Cardiac fibroblast (primary cell): ENCODE data around the gene SMIM10.
"Not testable (repeated sequence)": the region's sequence is repeated elsewhere in the genome, so short reads cannot be mapped to it uniquely, and the experiment has no call there.

Experiments used
- DNase-seq, 2 donors: peaks; one replicate each; pipeline versions ENCODE4 v3.0.0 to v3.0.0-alpha.2; 2010; ENCODE audit warnings: low read depth in 2 of 2
- H3K4me3 ChIP-seq, 2 donors: replicated peaks in 1 of 2; 1 replicate in 1 of 2; 2 replicates in 1 of 2; pipeline ENCODE4 v1.5.1; 2011; ENCODE audit warnings: low read depth in 2 of 2, low read length in 2 of 2, mild to moderate bottlenecking in 2 of 2, moderate library complexity in 1 of 2
- TF ChIP-seq, protein P1 (sequence below): IDR thresholded peaks from one replicate; pipeline ENCODE4 v1.5.1; 2011; ENCODE audit warnings: low read depth, mild to moderate bottlenecking, low read length, inconsistent platforms

Gene SMIM10

DNA sequence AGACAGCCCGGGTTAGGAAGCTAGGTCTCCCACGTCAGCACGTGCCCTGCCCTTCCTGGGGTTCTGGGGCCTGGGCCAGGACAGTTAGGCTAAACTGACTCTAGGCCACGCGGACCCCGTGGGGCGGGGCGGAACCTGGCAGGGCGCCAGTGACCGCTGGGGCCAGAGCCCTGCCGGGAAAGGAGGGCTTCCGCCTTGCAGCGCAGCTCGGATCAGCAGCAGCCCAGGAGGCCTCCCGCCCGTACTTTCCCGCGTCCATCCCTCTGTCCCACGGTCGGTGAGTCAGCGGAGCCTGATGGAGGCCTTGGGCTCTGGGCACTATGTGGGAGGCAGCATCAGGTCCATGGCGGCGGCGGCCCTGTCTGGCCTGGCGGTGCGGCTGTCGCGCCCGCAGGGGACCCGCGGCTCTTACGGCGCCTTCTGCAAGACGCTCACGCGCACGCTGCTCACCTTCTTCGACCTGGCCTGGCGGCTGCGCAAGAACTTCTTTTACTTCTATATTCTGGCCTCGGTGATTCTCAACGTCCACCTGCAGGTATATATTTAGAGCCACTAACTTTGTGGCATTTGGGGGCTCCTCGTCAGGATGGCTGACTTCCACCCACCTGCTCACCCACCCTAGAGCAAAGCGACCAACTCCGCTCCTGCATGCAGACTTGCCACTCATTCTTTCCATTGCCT, at the start of gene SMIM10:
Gene SMIM10 (plus strand): TSS at position 191 of the 681 bp plus-strand sequence. CDS start 105 bp downstream, at position 296.
- DNase-seq = peak; percentile 81 to 86
- TF ChIP-seq, protein P1, sequence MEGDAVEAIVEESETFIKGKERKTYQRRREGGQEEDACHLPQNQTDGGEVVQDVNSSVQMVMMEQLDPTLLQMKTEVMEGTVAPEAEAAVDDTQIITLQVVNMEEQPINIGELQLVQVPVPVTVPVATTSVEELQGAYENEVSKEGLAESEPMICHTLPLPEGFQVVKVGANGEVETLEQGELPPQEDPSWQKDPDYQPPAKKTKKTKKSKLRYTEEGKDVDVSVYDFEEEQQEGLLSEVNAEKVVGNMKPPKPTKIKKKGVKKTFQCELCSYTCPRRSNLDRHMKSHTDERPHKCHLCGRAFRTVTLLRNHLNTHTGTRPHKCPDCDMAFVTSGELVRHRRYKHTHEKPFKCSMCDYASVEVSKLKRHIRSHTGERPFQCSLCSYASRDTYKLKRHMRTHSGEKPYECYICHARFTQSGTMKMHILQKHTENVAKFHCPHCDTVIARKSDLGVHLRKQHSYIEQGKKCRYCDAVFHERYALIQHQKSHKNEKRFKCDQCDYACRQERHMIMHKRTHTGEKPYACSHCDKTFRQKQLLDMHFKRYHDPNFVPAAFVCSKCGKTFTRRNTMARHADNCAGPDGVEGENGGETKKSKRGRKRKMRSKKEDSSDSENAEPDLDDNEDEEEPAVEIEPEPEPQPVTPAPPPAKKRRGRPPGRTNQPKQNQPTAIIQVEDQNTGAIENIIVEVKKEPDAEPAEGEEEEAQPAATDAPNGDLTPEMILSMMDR = no peak
- H3K4me3 ChIP-seq = peak within 1 kb of the TSS; percentile 34 to 52

DNA sequence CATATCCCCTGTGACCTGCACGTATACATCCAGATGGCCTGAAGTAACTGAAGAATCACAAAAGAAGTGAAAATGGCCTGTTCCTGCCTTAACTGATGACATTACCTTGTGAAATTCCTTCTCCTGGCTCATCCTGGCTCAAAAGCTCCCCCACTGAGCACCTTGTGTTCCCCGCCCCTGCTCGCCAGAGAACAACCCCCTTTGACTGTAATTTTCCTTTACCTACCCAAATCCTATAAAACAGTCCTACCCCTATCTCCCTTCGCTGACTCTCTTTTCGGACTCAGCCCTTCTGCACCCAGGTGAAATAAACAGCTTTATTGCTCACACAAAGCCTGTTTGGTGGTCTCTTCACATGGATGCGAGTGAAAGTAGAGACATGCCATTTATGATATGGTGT, 44.4 kb upstream of the SMIM10 start:
- not testable (repeated sequence) for DNase-seq, H3K4me3 ChIP-seq

DNA sequence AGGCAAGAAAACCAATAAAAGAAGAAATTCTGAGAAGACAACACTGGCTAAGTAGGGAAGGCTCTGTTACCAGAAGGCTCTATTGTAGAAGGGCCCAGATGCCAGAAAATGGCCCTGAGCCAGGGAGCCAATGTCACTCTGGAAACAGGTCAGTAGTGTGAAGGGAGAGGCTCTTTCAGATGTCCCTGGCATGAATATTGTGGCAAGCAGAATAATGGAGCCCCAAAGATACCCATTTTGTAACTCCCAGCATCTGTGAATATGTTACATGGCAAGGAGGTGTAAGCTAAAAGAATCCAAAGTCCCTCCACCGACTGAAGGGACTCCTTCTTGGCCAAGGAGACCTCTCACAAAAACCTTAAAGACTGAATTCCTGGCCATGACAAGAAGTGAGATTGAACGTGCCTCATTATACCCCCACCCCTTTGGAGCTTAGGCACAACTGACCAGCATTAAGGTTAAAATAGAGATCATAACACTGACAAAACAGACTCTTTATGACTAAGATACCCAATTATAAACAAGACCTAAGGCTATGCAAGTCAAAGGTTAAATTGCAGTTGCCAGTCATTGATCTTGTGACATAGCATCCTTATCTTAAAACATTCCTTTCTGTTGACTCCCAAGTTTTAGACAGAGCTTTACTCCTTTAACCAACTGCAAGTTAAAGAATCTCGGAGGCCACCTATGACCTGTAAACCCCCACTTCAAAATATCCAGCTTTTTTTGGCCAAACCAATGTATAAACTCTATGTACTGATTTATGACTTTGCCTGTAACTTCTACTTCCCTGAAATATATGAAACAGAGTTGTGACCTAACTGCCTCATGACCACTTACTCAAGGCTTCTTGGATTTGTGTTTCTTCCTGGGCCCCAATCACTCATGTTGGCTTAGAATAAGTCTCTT, 42.2 kb upstream of the SMIM10 start:
- DNase-seq = peak; percentile 66 to 83
- H3K4me3 ChIP-seq = no peak overlapping the region
- TF ChIP-seq, protein P1 = no peak

DNA sequence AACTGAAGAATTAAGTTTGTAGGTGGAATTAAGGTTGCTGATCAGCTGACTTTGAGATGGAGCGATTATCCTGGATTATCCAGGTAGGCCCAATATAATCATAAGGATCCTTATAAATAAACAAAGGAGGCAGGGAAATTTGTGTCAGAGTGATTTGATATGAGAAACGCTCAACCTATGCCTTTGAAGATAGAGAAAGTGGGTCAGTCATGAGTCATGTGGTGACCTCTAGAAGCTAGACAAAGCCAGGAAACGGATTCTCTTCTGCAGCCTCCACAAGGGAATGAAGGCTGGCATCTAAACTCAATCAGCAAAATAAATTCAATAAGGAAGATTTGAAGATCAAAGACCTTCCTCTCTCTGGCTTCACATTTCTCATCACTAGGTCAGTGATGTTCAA, 41.5 kb upstream of the SMIM10 start:
- no peak overlapping the region for H3K4me3 ChIP-seq
- TF ChIP-seq, protein P1 = no peak
- DNase-seq = peak; percentile 28 to 40

DNA sequence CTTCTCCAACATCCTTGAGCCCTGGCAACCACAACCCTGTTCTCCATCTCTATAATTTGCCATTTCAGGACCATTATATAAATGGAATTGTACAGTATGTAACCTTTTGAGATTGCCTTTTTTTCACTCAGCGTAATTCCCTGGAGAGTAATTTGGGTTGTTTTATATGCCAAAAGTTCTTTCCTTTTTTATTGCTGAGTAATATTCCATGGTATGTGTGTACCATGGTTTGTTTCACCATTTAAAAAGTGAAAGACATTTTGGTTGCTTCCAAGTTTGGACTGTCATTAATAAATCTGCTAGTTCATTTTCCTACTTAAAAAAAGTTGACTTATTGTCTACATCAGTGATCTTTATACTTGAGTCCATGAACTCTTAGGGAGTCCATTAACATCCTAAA, 33.0 kb upstream of the SMIM10 start:
- H3K4me3 ChIP-seq = no peak overlapping the region
- DNase-seq = no peak
- TF ChIP-seq, protein P1 = no peak

DNA sequence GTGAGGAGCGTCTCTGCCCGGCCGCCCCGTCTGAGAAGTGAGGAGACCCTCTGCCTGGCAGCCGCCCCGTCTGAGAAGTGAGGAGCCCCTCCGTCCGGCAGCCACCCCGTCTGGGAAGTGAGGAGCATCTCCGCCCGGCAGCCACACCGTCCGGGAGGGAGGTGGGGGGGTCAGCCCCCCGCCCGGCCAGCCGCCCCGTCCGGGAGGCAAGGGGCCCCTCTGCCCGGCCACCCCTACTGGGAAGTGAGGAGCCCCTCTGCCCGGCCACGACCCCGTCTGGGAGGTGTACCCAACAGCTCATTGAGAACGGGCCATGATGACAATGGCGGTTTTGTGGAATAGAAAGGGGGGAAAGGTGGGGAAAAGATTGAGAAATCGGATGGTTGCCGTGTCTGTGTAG, 30.4 kb upstream of the SMIM10 start:
- DNase-seq, H3K4me3 ChIP-seq: not testable (repeated sequence)

DNA sequence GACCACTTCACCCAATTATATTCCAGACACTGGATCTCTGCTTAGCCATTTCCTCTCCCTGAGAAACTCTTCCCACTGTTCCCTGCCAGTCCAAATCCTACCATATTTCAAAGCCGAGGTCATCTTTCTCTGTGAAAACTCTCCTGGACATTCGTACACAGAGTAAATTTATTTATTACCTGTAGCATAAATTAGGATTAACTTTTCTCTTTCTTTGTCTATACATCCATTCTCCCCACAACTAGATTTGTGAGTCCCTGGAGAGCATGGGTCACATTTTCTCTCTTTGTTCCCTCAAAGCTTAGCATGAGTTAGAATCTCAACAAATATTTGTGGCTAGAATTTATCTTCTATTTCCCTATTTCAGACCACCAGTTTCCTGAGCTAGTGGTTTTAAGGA, 27.8 kb upstream of the SMIM10 start:
- peak in 1 of 2 donors; percentile 17 for DNase-seq
- TF ChIP-seq, protein P1 = no peak
- no peak overlapping the region for H3K4me3 ChIP-seq
